GM12878 (cell line): Measurements from ENCODE around the gene COQ5.

ENCODE experiments used
- BRCA1 ChIP-seq: IDR thresholded peaks from 2 replicates; pipeline ENCODE4 v1.6.1; 2011; ENCODE audit warnings: low read depth, low read length, improper control_type of control experiment
- ESRRA ChIP-seq: IDR thresholded peaks from 2 replicates; pipeline ENCODE4 v1.6.1; 2012; ENCODE audit warnings: mild to moderate bottlenecking, low read length, improper control_type of control experiment
- JUND ChIP-seq: IDR thresholded peaks from 2 replicates; pipeline ENCODE4 v1.6.1; 2012; ENCODE audit warnings: low read depth, mild to moderate bottlenecking, low read length, improper control_type of control experiment, moderate library complexity
- KDM1A ChIP-seq: fragments of 200-600 bp; sonication (generic); IDR thresholded peaks from 2 replicates; pipeline ENCODE4 v1.6.1; 2016; ENCODE audit warnings: borderline replicate concordance
- MXI1 ChIP-seq: fragments of 150-350 bp; IDR thresholded peaks from 2 replicates; pipeline ENCODE4 v1.6.1; 2011; ENCODE audit warnings: low read depth, mild to moderate bottlenecking, inconsistent platforms, low read length, improper control_type of control experiment
- RAD21 ChIP-seq: IDR thresholded peaks from 2 replicates; pipeline ENCODE4 v1.6.1; 2011; ENCODE audit warnings: mild to moderate bottlenecking, low read depth, low read length, moderate library complexity; ENCODE audit not compliant: insufficient read depth
- TF ChIP-seq, protein P1 (sequence below), 3 experiments: IDR thresholded peaks in 2 of 3; conservative IDR thresholded peaks in 1 of 3; 2 replicates each; pipeline ENCODE4 v1.5.1; 2011; ENCODE audit warnings: low read depth in 3 of 3, low read length in 3 of 3, mild to moderate bottlenecking in 3 of 3, control low read depth in 2 of 3, moderate library complexity in 2 of 3, inconsistent platforms in 1 of 3, mixed read lengths in 1 of 3; ENCODE audit not compliant: control insufficient read depth in 2 of 3, insufficient read depth in 1 of 3; ENCODE audit errors: extremely low read depth in 1 of 3

DNA sequence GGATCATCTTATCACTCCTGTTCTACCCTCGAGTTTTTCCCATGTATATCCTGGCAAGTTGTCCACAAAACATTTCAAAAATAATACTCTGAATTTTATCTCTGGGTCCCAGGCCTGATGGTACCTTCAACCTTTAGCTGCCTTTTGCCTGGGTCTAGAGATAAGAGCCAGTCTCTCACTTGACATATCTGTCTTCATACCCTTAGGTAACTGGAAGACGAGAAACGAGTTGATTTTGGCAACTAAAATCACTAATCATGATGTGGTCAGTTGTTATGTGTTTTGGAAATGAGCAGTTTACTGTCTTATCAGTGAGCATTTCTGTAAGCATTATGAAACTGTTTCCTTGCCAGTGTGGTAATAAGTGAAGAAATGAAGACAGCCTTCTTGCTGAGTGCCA, 11.5 kb upstream of the COQ5 start:
- TF ChIP-seq, protein P1, sequence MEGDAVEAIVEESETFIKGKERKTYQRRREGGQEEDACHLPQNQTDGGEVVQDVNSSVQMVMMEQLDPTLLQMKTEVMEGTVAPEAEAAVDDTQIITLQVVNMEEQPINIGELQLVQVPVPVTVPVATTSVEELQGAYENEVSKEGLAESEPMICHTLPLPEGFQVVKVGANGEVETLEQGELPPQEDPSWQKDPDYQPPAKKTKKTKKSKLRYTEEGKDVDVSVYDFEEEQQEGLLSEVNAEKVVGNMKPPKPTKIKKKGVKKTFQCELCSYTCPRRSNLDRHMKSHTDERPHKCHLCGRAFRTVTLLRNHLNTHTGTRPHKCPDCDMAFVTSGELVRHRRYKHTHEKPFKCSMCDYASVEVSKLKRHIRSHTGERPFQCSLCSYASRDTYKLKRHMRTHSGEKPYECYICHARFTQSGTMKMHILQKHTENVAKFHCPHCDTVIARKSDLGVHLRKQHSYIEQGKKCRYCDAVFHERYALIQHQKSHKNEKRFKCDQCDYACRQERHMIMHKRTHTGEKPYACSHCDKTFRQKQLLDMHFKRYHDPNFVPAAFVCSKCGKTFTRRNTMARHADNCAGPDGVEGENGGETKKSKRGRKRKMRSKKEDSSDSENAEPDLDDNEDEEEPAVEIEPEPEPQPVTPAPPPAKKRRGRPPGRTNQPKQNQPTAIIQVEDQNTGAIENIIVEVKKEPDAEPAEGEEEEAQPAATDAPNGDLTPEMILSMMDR (IDR thresholded peaks at IDR 0.05 in 2 of 3, conservative IDR thresholded peaks at IDR 0.05 in 1 of 3; ENCODE audit: control insufficient read depth in 2 of 3, extremely low read depth in 1 of 3, insufficient read depth in 1 of 3, low read depth in 3 of 3, low read length in 3 of 3), result no peak
- TF ChIP-seq BRCA1 (no peak), KDM1A (no peak), JUND (no peak), MXI1 (no peak), ESRRA (no peak), RAD21 (no peak)
